D341Med (cell line): Measurements from ENCODE around the gene ZNHIT2.

Experiments
- DNase-seq: peaks from one replicate; pipeline ENCODE4 v3.0.0; 2012; ENCODE audit warnings: low spot score

The ZNHIT2 gene

GRCh38 chr11:65134240-65134951 is 16.9 kb upstream of the ZNHIT2 start, which contains the start of gene SYVN1:
SYVN1 (minus strand) TSS chr11:65134519; CDS start chr11:65133601, 918 bp downstream.
- DNase-seq: peak; percentile 93

- peak; percentile 43 for DNase-seq
Measured at GRCh38 chr11:65133724-65134123, 16.2 kb upstream of the ZNHIT2 start.

GRCh38 chr11:65132988-65133700 is 15.6 kb upstream of the ZNHIT2 start:
- no peak for DNase-seq

- DNase-seq: no peak
Measured at GRCh38 chr11:65132238-65132987, 14.9 kb upstream of the ZNHIT2 start.

GRCh38 chr11:65131895-65132237 is 14.4 kb upstream of the ZNHIT2 start:
- DNase-seq: no peak

- no peak for DNase-seq
Measured at GRCh38 chr11:65131417-65131776, 13.9 kb upstream of the ZNHIT2 start.

- no peak for DNase-seq
Measured at GRCh38 chr11:65130631-65131416, 13.3 kb upstream of the ZNHIT2 start.

- no peak for DNase-seq
Measured at GRCh38 chr11:65129649-65130441, 12.3 kb upstream of the ZNHIT2 start.

- DNase-seq: no peak
Measured at GRCh38 chr11:65128182-65129145, 11.0 kb upstream of the ZNHIT2 start.

- no peak for DNase-seq
Measured at GRCh38 chr11:65127473-65128181, 10.1 kb upstream of the ZNHIT2 start.

GRCh38 chr11:65126624-65127274 is 9.2 kb upstream of the ZNHIT2 start:
- DNase-seq: no peak

GRCh38 chr11:65125197-65126056 is 7.9 kb upstream of the ZNHIT2 start:
- no peak for DNase-seq

GRCh38 chr11:65124480-65125196 is 7.1 kb upstream of the ZNHIT2 start:
- no peak for DNase-seq

- DNase-seq: peak; percentile 96
Measured at GRCh38 chr11:65121865-65122696, 4.6 kb upstream of the ZNHIT2 start, which contains the start of the genes FAU and MRPL49. FAU (minus strand) TSS chr11:65122134; CDS start chr11:65121813, 321 bp downstream. MRPL49 (plus strand) TSS chr11:65122321; CDS start chr11:65122347, 26 bp downstream.

- no peak for DNase-seq
Measured at GRCh38 chr11:65121447-65121864, 4.0 kb upstream of the ZNHIT2 start.

- no peak for DNase-seq
Measured at GRCh38 chr11:65120831-65121230, 3.3 kb upstream of the ZNHIT2 start.
